HG03097 (cell line): ENCODE measurements around the gene ZNF608.

Experiments
- ATAC-seq: cut with Tn5 transposase; IDR thresholded peaks from one replicate; pipeline ENCODE4 v1.9.1; 2021; ENCODE audit not compliant: unreplicated experiment, low FRiP score

The ZNF608 gene

DNA sequence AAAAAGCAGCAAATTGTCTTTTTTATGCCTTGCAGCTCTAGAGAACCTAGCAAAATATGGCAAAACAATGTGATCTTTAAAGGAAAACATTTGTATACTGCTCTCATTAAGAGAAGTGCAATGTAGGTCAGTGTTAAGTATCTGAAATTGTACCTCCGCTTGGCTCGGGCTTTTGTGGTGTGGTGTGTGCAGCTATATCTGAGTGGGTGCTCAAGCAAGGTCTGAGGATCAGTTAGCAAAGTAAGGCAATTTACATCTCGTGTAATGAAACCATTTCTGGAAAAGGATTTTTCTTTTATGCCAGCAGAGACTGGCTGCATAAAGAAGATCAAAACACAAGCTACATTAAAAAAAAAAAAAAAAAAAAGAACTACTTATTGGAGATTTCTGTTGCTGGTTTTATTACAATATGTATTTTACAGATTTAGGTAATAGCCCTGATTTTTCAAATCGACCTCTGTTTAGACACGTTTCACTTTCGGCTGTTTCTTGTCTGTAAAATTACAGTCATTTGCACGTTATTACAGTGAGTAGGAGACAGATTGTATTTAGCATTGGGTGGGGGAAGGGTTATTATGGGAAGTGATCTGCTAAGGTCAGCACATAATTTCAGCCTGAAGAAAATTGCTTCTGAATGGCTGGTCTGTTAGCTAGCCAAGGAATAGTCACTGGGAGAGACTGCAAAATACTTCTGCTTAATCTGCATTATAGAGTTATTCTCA lies 7.9 kb upstream of the ZNF608 start:
- no peak for ATAC-seq

DNA sequence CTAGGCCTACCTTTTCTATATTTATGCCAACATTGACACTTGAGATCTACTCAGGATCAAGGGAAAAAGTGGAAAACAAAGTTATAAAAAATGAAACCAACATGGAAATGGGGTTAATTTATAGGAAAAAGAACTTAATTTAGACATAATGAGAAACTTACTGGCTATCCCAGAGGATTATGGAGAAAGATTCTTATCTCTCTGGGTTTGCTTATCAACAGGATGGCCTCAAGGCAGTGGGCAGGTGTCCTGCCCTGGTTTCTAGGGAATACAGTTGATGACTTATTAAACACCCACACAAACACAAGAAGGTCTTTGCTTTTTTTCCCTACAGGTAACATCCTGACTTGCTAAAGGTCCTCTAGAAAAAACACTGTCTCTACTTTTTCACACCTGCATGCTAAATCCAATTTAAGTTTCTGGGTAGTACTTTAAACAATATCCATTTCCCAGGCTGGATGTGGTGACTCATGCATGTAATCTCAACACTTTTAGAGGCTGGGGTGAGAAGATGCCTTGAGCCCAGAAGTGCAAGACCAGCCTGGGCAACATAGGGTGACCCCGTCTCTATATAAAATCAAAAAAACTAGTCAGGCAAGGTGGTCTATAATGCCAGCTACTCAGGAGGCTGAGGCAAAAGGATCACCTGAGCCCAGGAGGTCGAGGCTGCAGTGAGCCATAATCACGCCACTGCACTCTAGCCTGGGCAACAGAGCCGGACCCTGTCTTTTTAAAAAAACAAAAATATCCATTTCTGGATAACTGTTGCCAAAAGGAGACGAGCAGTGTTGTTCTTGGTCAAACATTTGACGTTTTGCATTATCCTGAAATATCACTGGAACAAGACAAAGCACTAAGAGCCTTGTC lies 6.6 kb upstream of the ZNF608 start:
- ATAC-seq, result no peak

DNA sequence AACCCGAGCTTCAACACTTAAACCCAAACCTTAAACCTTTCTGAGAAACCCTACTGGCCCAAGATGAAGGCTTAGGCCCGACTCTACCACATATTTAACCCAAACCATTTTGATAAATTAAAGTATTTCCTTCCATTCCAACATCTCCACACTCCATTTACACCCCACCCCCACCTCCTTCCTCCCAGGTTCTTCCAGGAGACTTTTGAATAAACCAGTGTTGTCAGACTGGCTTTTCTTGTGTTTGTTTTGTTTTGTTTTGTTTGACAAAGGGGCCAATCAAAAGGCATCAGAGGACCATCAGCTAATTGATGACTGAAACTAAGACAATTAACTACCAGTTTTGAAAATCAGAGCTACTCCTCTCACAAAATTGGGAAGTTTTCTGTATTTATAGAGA lies 4.6 kb upstream of the ZNF608 start:
- ATAC-seq, result no peak

DNA sequence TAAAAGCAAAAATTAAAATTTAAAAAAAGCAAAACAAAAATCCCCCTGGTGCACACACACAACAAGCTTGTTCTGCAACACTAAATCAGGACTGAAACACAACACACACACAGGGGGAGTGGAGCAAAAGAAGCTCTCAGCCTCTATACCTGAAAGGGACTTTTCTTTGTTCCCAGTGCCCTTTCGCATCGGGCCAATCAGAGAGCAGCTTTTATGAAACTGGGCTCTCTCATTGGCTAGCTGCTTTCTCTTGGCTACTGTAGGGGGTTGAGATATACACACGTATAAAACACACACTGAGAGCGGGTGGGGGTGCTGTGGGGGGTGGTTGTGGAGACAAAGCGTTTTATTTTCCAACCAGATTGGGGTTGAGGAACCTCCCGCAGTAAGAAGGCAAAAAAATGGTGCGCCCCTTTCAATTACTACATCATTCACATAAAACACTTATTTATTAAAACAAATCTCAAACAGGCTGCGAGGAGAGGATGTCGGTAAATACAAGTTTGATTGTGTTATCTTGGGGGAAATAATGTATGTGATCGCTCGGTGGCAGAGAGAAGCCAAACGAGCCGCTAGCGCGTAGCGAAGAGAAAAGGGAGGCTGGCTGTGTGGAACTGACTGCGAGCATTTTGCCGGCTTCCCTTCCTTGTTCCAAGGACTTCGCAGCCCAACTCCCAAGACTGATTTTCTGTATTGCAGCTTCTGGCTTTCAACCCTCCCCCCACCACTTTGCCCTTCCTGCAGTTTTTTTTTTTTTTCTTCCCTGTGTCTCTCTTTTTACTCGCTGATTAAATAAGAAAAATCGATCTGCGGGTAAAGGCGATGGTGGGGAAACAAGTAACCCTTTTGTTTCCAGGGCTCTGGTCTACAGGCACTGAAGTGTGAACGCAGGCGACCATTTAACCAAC lies 2.5 kb upstream of the ZNF608 start:
- peak; percentile 64 for ATAC-seq

DNA sequence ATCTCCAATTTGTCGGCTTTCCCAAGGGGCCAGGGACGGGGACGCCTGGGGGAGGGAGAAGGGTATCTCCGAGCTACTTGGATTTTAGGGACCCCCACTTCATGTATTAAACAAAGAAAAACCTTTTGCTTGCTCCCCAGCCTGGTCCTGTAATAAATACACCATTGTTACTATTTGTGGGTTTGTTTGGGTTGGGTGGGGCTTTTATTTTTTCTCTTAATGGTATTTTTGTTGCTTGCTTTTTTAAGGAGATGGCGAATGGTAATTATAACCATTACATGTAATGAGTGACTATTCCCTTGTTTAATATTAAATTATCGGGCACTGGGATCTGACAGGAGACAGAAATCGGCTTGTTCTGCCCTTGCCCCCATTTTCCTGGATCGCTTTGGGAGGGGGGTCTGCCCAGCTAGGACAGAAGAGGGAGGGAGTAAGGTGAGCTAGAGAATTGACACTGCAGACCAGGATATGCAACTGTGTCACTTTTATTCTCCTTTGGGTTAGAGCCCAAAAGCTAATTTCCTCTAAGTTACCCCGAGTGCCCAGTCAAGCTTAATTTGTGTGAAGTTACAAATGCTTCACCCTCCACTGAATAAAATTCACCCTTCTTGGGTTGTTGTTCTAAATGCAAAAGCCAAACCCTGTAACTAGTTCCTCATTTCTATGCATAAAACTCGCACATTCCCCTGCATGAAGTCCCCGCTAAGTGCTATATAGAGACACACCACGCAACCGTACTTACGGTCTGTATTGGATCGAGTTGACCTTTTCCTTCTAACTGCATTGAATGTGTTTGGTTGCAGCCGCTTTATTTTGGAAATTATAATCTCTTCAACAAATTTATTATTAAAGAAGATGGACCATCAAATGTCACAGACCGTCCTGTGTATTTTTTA lies 1.6 kb upstream of the ZNF608 start:
- no peak for ATAC-seq

DNA sequence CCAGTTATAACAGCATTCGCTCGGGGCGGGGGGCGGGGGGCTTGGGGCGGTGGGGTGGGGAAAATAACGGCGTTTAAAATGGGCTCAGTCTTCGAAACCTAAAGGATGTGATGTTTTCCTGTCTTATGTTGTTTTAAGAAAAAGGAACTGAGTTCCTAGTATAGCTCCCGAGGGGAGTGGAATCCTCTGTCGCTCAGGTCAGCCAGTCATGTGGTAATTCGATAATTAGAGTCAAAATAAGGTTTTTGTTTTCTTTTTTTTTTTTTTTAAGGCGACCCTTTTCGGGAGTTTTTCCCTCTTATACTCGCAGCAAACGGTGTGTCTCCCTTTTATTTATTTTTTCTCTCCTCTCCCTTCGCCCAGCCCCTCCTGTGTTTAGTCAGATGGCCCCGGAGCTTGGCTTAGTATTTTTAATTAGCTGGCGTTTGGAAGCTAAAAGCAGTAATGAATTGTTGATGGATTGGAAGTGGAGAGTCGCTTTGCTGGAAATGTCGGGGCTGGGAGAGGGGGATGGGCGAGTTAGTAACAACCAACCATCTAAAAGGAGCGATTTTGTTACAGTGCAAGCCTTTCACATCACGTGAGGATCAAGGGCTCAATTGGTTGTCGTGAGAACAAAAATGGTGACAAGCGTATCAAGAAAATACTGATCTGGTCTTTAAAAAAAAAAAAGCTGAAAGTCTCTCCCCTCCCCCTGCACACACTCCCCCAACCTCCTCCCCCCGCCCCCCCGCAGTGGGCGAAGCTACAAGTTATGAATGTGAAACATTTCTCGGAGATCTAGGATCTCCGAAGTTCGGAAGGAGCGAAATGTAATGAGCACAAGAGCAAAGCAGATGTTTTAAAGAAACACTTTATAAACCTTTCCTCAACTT lies 714 bp upstream of the ZNF608 start:
- no peak for ATAC-seq

DNA sequence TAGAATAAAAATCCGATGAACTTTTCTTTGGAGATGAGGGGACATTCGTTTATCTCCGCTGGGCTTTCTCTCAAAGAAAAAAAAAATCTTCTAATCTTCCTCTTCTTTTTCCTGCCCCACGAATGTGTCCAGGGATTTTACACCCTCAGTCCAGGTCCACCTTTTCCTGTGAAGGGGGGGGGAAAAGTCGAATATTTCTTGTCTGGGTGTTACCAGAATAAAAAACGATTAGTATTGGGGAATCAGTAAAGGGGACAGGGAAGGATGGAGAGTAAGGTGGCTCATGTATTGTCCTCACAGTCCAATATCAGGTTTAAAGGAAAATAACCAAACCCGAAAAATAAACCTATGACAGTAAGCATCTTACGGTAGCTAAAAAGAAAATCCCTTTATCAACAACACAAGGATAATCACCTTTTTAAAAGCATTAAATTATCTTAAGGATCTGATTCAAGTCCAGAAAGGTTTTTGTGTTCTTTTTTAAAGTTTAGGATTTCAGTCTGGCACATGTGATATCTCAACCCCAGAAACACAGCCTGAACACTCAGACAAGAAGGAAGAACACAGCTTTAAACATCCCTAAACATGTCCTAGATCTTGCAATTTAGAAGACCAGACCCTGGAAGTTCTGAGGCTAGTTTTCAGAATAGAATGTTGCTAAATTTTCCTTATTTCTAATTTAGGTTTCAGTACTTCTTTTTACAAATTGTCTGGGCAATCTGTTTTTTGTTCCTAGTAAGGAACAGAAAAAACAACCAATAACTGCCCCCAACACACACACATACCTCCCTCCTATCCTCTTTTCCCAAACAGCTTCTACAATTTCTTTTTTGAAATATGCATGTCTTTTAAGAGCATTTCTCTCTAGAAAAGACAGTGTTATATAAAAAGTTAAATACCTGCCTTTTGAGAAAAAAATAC lies 1.2 kb downstream of the ZNF608 start:
- ATAC-seq, result no peak

DNA sequence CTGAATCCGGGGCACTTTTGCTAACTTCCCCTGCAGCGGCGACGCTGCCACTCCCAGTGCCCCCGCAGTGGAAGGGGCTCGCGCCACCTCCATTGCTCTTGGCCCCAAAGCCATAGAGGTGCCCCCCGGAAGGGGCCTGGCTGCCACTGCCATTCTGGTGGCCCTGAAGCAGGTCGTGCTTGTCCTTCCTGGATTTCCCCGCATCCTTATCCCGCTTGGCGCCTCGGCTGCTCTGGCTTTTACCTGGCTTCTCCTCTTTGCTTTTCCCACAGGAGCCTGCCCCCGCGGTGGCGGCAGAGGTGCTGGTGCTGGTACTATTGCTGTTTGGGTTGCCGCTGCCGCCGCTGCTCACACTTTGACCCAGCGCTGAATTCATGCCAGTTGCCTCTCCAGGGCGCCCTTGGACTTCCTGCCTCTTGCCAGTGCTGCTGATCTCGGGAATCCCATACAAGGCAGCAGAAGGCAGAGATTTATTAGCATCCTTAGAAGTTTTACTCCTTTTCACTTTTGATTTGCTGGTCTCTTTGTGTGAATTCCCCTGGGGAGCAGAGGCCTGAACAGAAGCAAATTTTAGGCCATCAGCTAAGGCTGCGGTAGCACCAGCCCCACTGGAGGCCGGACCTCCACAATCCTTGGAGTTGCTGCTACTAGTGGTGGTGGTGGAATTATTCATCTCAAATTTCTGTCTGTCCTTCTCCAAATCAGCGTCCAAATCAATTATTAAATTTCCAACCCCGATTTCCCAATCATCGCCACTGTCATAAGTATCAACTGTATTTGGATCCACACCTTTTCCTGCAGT lies 2.1 kb downstream of the ZNF608 start:
- ATAC-seq, result no peak

DNA sequence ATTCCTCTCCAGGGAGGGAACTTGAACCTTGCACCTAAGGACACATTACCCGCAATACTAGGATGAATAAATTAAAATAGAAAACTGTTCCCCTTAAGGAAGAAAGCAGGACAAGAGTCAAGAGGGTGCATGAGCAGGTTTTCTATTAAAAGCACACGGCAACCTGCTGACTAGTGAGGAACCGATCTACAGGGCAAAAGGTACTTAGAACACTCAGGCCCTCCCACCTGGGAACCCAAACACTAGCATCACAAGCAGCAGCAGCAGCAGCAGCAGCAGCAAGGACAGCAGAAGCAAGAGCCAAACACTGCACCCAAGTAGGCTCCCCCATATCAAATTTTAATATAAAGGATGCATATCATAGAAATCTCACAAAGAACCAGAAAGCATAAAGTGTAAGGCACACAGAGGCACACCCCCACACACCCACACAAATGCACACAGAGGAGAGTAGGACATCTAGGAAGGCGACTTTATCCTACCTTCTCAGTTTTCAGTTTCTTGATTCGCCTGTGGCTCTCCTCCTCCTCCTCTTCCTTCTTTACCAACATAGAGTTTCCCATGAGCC lies 2.8 kb downstream of the ZNF608 start:
- ATAC-seq, result no peak

DNA sequence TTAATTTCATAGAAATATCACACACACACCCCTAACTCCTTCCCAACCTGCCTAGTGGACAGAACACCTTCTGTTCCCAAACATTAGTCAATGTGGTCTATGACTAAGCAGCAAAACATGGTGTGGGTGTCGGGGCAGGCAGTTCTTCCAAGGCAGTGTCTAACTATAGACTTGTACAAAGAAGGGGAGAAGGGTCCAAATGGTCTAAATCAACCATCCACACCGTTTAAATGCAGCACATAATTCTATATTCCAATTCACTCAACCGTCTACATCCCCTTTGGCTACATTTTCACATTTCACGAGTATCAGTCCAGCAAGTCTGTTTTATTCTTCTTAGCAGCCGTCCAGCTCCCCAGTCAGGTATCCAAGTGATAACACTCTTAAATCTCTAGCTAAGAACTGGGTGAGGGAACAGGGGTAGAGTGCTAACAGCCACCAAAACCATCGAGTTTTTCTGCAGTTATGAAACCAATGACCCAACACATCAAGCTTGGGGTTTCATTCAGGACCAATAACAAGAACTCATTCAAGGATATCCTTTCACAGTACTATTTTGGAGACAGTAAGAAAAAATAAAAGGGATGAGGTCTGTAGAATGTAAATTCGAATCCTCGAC lies 3.3 kb downstream of the ZNF608 start:
- ATAC-seq, result no peak

DNA sequence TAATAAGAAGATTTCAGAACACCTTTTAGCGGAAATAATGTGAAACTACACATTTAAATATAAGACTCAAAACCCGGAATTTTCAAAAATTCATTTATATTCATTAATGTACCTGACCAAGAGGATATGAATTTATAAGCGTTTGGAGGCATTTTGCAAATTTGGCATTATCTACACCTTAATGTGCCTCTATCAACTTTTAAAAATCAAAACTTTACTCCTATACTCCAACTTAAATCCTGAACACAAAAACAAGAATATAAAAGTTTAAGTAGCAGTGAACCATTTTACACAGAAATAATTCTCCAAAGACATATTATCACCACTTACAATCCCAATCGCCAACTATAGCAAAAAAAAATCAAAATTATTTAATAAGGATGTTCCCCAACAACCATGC lies 3.9 kb downstream of the ZNF608 start:
- no peak for ATAC-seq

DNA sequence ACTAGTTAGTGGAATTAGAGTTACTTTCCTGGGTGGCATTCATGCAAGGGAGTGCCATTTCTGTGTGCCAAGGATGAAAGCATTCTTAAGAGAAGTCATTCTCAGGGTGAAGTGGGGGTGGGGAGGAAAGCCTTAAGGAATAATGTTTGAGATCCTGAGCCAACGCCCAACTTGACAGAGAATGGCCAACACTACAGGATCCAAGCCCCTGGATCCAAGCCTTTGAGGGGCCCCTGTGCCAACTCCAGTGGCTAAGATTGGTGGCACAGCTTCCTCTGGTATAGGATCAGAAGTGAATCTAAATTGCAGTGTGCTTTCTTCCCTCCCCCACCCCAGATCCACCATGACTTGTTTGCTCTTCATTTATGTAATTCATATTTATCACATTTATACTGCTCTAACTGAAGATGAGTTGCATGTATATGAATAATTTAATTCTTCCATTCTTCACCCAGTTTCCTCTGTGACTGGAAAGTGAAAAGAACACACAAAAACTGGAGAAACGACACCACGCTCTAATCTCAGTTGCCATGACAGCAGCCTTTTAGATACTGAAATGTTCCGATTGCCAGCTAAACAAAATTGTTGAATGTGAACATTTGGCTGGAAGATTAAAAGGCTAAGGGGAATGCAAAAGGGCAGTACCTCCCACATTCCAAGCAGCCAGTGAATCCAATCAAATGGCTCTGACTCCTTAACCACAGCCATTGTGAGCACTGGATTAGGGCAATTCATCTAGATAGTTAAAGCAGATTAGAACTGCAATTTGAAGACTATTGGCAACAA lies 4.5 kb downstream of the ZNF608 start:
- ATAC-seq, result no peak

DNA sequence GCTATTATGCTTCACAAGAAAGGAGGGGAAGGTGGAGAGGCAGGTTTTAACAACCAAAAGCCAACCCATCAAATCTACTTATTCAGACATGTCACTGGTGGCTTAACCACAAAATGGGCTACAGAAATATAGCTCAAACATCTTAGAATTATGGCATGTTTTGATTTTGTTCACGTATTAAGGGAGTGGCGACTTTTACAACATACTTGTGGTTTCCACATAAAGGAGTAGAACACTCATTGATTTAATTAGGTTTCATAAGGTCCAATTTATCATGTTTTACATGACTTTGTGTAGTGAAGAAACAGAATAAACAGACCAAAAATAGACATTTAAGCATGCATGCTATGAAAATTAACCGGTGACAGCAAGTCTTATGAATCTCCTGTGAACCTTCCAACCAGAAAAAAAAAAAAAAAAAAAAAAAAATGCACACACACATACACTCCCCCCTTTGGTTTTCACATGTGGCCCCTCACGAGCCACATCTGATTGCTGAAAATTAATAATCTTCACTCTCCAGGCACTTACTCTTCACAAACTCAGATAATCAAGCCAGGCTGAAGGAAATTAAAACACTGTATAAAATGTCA lies 5.4 kb downstream of the ZNF608 start:
- no peak for ATAC-seq

DNA sequence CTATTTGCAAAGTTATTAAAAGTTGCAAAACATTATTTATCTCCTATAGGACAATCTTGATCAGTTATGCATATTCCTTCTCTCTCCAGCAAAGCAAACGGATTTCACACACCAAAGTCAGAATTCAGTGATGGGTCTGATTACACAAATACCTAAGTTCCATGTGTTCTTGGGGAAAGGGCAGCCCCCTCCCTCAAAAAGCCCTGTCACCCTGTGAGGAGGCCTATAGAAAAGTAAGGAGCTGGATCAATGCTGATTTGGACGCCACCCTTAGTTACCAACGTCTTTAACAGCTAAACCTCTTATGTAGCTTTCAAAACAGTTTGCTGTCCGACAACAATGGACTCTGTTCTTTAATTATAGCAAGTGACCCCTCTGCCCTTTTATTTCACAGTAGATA lies 6.4 kb downstream of the ZNF608 start:
- ATAC-seq, result no peak

DNA sequence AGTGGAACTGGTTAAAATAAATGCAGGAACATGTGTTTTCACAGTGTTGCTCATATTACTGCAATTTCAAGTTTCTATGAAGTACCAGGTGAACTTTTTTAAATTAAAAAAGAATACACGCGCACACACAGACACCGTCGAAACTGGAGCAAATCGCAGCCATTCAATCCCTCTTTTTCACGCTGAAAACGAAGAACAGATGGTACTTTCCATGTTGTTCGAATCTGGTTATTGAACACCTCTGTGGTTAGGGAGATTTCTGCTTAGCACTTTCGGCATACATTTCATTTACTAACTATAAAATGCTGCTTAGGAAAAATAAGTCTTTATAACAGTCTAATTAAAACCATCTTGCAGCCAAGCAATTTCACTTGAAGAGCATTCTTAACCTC lies 6.8 kb downstream of the ZNF608 start:
- no peak for ATAC-seq
